ENCODE data around the gene CNP. TPM values are rescaled to one million over a fixed set of nuclear protein-coding genes. Genes with fewer than 3 reads are reported as not detected.
A peak's percentile ranks its signal among the peaks of the same experiment; 100 is the strongest.

Gene CNP
- total RNA-seq, 1 donor from 2014 or later = 25.1 TPM

DNA sequence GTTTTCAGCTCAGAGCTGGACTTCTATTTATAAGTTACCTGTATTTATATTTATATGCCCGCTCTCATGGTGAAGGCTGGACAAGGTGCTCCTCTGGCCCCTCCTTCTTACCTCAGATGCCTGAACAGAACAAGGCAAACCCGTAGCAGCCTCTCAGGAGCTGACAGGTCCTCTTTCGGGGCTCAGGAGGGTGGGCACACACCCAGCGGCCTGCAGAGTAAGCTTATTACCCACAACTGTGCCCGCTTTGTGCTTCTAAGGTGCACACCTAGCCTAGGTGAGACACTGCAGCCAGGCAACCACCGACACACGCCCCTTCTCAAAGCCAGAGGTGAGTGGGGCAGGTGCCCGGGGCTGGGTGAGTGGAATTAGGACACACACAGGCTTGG is 58.6 kb downstream of the CNP start:
- no peaks in the 10 kb centered on the region for H3K9me3 ChIP-seq (ENCODE audit: control insufficient read depth in 3 of 3, low read length in 3 of 3)
- peaks cover 24 to 29% (median 26%) of the 10 kb centered on the region in 3 donors for H3K36me3 ChIP-seq (ENCODE audit: control insufficient read depth in 3 of 3, insufficient read depth in 3 of 3, low read length in 3 of 3)
- H3K4me3 ChIP-seq (ENCODE audit: low read length in 3 of 3) = peak overlapping the region in 1 of 3 donors; percentile 52
- peaks cover 29 to 37% (median 30%) of the 10 kb centered on the region in 3 donors for H3K4me1 ChIP-seq (ENCODE audit: control insufficient read depth in 3 of 3, insufficient read depth in 3 of 3, low read length in 3 of 3)
- peak overlapping the region; percentile 7 to 69 (median 21) for H3K9ac ChIP-seq (ENCODE audit: low read depth in 1 of 3, low read length in 3 of 3)
- no peaks in the 10 kb centered on the region for H3K27me3 ChIP-seq (ENCODE audit: control insufficient read depth in 3 of 3, insufficient read depth in 3 of 3, low read length in 3 of 3)
- peak overlapping the region; percentile 55 for H3K27ac ChIP-seq (ENCODE audit: low read depth, low read length)

DNA sequence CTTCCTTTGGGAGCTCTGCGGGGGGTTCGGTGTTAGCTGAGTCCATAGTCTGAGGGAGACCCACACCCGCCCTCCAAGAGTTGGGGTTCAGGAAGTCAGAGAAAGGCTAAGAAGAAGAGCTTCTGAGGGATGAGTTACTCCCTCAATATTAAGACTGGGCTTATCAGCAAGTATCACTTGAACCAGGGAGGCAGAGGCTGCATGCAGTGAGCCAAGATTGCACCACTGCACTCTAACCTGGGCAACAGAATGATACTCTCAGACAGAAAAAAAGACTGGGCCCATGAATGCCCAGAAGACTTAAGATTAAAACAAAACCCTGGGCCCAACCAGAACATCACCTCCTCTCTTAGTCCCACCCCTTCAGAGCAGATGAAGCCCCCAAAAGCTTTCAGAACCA is 59.3 kb downstream of the CNP start:
- H3K9me3 ChIP-seq (ENCODE audit: control insufficient read depth in 3 of 3, low read length in 3 of 3) = no peaks in the 10 kb centered on the region
- peaks cover 24 to 29% (median 26%) of the 10 kb centered on the region in 3 donors for H3K36me3 ChIP-seq (ENCODE audit: control insufficient read depth in 3 of 3, insufficient read depth in 3 of 3, low read length in 3 of 3)
- peaks cover 22 to 32% (median 26%) of the 10 kb centered on the region in 3 donors for H3K4me1 ChIP-seq (ENCODE audit: control insufficient read depth in 3 of 3, insufficient read depth in 3 of 3, low read length in 3 of 3)
- H3K4me3 ChIP-seq (ENCODE audit: low read length in 3 of 3) = no peak overlapping the region
- no peak overlapping the region for H3K9ac ChIP-seq (ENCODE audit: low read depth in 1 of 3, low read length in 3 of 3)
- H3K27ac ChIP-seq (ENCODE audit: low read depth, low read length) = no peak overlapping the region
- no peaks in the 10 kb centered on the region for H3K27me3 ChIP-seq (ENCODE audit: control insufficient read depth in 3 of 3, insufficient read depth in 3 of 3, low read length in 3 of 3)

DNA sequence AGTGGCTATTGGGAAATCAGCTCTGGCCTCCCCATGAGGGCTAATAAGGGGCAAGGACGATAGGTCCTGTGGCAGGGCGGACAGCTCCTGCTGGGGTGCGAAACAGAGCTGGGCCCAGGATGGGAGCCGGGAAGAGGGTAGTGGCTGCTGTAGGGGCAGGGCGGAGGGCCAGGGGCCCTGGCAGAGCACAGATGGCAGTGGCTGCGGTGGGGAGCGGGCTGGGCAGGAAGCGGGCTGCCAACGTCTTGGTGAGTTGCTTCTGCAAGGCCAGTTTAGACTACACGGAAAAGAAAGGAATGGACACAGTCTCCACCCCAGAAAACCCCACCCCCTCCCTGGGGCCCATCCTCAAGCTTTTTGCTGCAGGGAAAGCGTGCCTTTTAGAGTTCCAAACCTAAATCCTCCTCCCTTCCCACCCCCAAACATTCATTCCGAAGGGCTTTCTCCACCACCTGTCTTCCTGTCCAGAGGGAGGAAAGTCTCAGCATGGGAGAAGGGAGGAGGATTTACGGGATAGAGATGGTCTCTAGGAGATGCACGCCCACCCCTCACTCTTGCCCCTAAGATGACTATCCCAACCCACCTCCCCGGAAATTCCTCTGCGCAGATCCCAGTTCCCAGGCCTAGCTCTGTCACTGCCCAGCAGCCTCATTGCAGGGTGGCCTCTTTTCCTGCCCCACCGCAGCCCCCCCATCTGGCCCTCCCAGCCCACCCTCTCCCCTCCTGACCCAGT is 60.4 kb downstream of the CNP start:
- Histone ChIP-seq H3K36me3 (ENCODE audit: control insufficient read depth in 3 of 3, insufficient read depth in 3 of 3, low read length in 3 of 3) (peaks cover 23 to 26% (median 24%) of the 10 kb centered on the region in 3 donors), H3K27ac (ENCODE audit: low read depth, low read length) (no peak overlapping the region), H3K4me3 (ENCODE audit: low read length in 3 of 3) (no peak overlapping the region), H3K9me3 (ENCODE audit: control insufficient read depth in 3 of 3, low read length in 3 of 3) (no peaks in the 10 kb centered on the region), H3K4me1 (ENCODE audit: control insufficient read depth in 3 of 3, insufficient read depth in 3 of 3, low read length in 3 of 3) (peaks cover 15 to 26% (median 18%) of the 10 kb centered on the region in 3 donors), H3K27me3 (ENCODE audit: control insufficient read depth in 3 of 3, insufficient read depth in 3 of 3, low read length in 3 of 3) (no peaks in the 10 kb centered on the region), H3K9ac (ENCODE audit: low read depth in 1 of 3, low read length in 3 of 3) (no peak overlapping the region)

Other genes starting within 250 kb of the CNP start
- not detected for gene HAP1, start 232.2 kb upstream of the CNP start, total RNA-seq
- gene JUP, start 180.1 kb upstream of the CNP start, total RNA-seq = 24.5 TPM
- 31.8 TPM for gene P3H4, start 154.8 kb upstream of the CNP start, total RNA-seq
- gene FKBP10, start 153.8 kb upstream of the CNP start, total RNA-seq = 76.2 TPM
- gene NT5C3B, start 130.6 kb upstream of the CNP start, total RNA-seq = 32.4 TPM
- gene KLHL10, start 129.0 kb upstream of the CNP start, total RNA-seq = not detected
- 19.3 TPM for gene KLHL11, start 101.4 kb upstream of the CNP start, total RNA-seq
- gene ACLY, start 47.8 kb upstream of the CNP start, total RNA-seq = 49.1 TPM
- 1.0 TPM for gene ODAD4, start 36.2 kb upstream of the CNP start, total RNA-seq
- gene DNAJC7, start 50.6 kb downstream of the CNP start, total RNA-seq = 55.3 TPM
- 22.4 TPM for gene NKIRAS2, start 53.3 kb downstream of the CNP start, total RNA-seq
- gene C17orf113, start 83.8 kb downstream of the CNP start, total RNA-seq = 1.6 TPM
- 0.52 TPM for gene ZNF385C, start 131.7 kb downstream of the CNP start, total RNA-seq
- gene DHX58, start 145.9 kb downstream of the CNP start, total RNA-seq = 3.7 TPM
- 8.9 TPM for gene KAT2A, start 154.6 kb downstream of the CNP start, total RNA-seq
- not detected for gene HSPB9, start 156.0 kb downstream of the CNP start, total RNA-seq
- 19.8 TPM for gene RAB5C, start 188.2 kb downstream of the CNP start, total RNA-seq
- not detected for gene KCNH4, start 214.3 kb downstream of the CNP start, total RNA-seq
- gene HCRT, start 218.7 kb downstream of the CNP start, total RNA-seq = not detected
- gene GHDC, start 227.7 kb downstream of the CNP start, total RNA-seq = 7.3 TPM

All from skeletal muscle tissue (tissue), 4 donors.